Measurements from ENCODE around the gene HDAC1. TPM values are rescaled to one million over a fixed set of nuclear protein-coding genes. Genes with fewer than 3 reads are reported as not detected.

The HDAC1 gene
- total RNA-seq, 2 experiments from 2014 or later, result 56.9 to 61.0 TPM

DNA sequence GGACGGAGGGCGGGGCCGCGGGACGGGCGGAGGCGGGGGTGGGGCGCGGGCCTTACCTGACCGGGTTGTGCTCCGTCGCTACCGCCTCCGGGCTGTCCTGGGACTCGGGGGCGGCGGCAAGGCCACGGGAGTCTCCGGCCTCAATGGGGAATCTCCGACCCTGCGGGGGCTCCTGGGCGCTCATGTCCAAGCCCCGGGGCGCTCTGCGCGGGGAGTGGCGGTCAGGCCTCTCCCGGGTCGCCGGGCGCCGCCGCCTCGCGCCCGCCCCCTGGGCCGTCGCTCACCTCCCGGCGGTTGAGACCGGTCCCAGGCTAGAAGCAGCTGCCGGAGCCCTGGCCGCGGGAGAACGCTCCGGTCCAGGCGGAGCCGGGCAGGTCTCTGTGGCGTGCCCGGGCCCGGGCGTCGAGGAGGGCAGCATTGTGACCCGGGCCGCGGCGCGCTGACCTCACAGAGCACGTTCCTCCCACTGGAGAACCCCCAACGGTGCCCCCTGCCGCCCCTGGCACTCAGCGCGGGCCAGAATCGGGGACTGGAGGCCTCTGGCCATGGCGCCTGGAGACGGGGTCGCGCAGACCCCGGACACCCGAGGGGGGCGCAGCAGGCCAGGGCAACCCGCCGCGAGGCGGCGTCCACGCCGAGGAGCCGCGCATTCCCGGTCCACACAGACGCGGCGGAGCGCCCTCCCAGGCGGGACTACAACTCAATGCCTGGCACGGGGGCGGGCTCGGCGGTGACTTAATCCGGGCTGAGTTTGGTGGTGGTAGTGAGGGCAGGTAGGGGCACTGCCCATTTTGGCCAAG lies 70.0 kb downstream of the HDAC1 start:
- Histone ChIP-seq H3K27ac (ENCODE audit: low read depth in 1 of 2, low read length in 2 of 2) (no peak overlapping the region), H3K27me3 (ENCODE audit: control insufficient read depth in 1 of 2, insufficient read depth in 2 of 2, low read length in 2 of 2) (peaks cover 0 to 3% of the 10 kb centered on the region in 2 experiments), H3K4me1 (ENCODE audit: insufficient read depth, low read length) (peaks cover 31% of the 10 kb centered on the region), H3K36me3 (ENCODE audit: insufficient read depth, low read length) (peaks cover 30% of the 10 kb centered on the region), H3K9me3 (ENCODE audit: control insufficient read depth in 1 of 2, insufficient read depth in 1 of 2, low read length in 2 of 2) (no peaks in the 10 kb centered on the region), H3K4me3 (ENCODE audit: low read length) (no peak overlapping the region)
- intact Hi-C loops (cut with DNase I, micrococcal nuclease), result no loop called here
- ChIA-PET CTCF (interaction anchor here (1.4 kb wide), 1 partner anchor 9 kb away, joined by 3 read pairs; no protein-coding TSS in a partner anchor), POLR2A (interaction anchor here (1.2 kb wide), 2 partner anchors 9 to 11 kb away, joined by 3 to 6 read pairs; no protein-coding TSS in a partner anchor)
- H3K4me1 Mint-ChIP-seq (ENCODE audit: low read depth), result peaks cover 21% of the 10 kb centered on the region
- H3K4me3 Mint-ChIP-seq, result peak overlapping the region; percentile 70
- DNase-seq (peak in 8 of 14 experiments; percentile 21 to 64 (median 42)), ATAC-seq (ENCODE audit: poor library complexity) (peak; percentile 39)
- peak; percentile 43 for TF ChIP-seq CTCF (IDR thresholded peaks at IDR 0.05)
- peaks cover 5% of the 10 kb centered on the region for H3K27me3 Mint-ChIP-seq
- H3K36me3 Mint-ChIP-seq (ENCODE audit: low read depth), result peaks cover 52% of the 10 kb centered on the region
- H3K9me3 Mint-ChIP-seq, result no peaks in the 10 kb centered on the region
- H3K27ac Mint-ChIP-seq, result peak overlapping the region; percentile 59

GRCh38 chr1:32362474-32363313 lies 70.8 kb downstream of the HDAC1 start, which contains the start of the genes FAM229A and TSSK3:
FAM229A (minus strand) TSS chr1:32362485; CDS start chr1:32362091, 394 bp downstream.
TSSK3 (plus strand) TSS chr1:32362539; CDS start chr1:32362702, 163 bp downstream.
- peaks cover 21% of the 10 kb centered on the region for H3K4me1 Mint-ChIP-seq (ENCODE audit: low read depth)
- no peak for DNase-seq
- H3K27me3 ChIP-seq (ENCODE audit: control insufficient read depth in 1 of 2, insufficient read depth in 2 of 2, low read length in 2 of 2), result peaks cover 0 to 3% of the 10 kb centered on the region in 2 experiments
- peaks cover 5% of the 10 kb centered on the region for H3K27me3 Mint-ChIP-seq
- no peak within 1 kb of the TSS for H3K27ac ChIP-seq (ENCODE audit: low read depth in 1 of 2, low read length in 2 of 2)
- POLR2A ChIA-PET, result interaction anchor here (0.6 to 4.3 kb wide), 4 partner anchors 10 to 74 kb away, joined by 4 to 16 read pairs (median 5); partner anchors contain the start of gene MARCKSL1
- H3K9me3 Mint-ChIP-seq, result no peaks in the 10 kb centered on the region
- H3K27ac Mint-ChIP-seq, result peak within 1 kb of the TSS; percentile 59
- peak; percentile 9 for ATAC-seq (ENCODE audit: poor library complexity)
- no peak within 1 kb of the TSS for H3K4me3 ChIP-seq (ENCODE audit: low read length)
- no peak for TF ChIP-seq CTCF (IDR thresholded peaks at IDR 0.05)
- H3K4me1 ChIP-seq (ENCODE audit: insufficient read depth, low read length), result peaks cover 31% of the 10 kb centered on the region
- peaks cover 60% of the 10 kb centered on the region for H3K36me3 Mint-ChIP-seq (ENCODE audit: low read depth)
- CTCF ChIA-PET, result interaction anchor here (0.9 to 1.4 kb wide), 2 partner anchors 10 to 12 kb away, joined by 3 to 4 read pairs; no protein-coding TSS in a partner anchor
- H3K36me3 ChIP-seq (ENCODE audit: insufficient read depth, low read length), result peaks cover 38% of the 10 kb centered on the region
- H3K9me3 ChIP-seq (ENCODE audit: control insufficient read depth in 1 of 2, insufficient read depth in 1 of 2, low read length in 2 of 2), result no peaks in the 10 kb centered on the region
- intact Hi-C loops (cut with DNase I, micrococcal nuclease), result no loop called here
- H3K4me3 Mint-ChIP-seq, result peak within 1 kb of the TSS; percentile 76

DNA sequence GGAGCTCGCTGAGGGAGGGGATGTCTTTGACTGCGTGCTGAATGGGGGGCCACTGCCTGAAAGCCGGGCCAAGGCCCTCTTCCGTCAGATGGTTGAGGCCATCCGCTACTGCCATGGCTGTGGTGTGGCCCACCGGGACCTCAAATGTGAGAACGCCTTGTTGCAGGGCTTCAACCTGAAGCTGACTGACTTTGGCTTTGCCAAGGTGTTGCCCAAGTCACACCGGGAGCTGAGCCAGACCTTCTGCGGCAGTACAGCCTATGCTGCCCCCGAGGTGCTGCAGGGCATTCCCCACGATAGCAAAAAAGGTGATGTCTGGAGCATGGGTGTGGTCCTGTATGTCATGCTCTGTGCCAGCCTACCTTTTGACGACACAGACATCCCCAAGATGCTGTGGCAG lies 71.8 kb downstream of the HDAC1 start:
- Mint-ChIP-seq H3K4me1 (ENCODE audit: low read depth) (peaks cover 21% of the 10 kb centered on the region), H3K27me3 (peaks cover 5% of the 10 kb centered on the region), H3K27ac (peak overlapping the region; percentile 53), H3K9me3 (no peaks in the 10 kb centered on the region), H3K36me3 (ENCODE audit: low read depth) (peaks cover 69% of the 10 kb centered on the region), H3K4me3 (peak overlapping the region; percentile 15)
- TF ChIP-seq CTCF (IDR thresholded peaks at IDR 0.05), result no peak
- ATAC-seq (ENCODE audit: poor library complexity) (no peak), DNase-seq (no peak)
- H3K9me3 ChIP-seq (ENCODE audit: control insufficient read depth in 1 of 2, insufficient read depth in 1 of 2, low read length in 2 of 2), result no peaks in the 10 kb centered on the region
- intact Hi-C loops (cut with DNase I, micrococcal nuclease), result no loop called here
- no peak overlapping the region for H3K27ac ChIP-seq (ENCODE audit: low read depth in 1 of 2, low read length in 2 of 2)
- peaks cover 31% of the 10 kb centered on the region for H3K4me1 ChIP-seq (ENCODE audit: insufficient read depth, low read length)
- peaks cover 49% of the 10 kb centered on the region for H3K36me3 ChIP-seq (ENCODE audit: insufficient read depth, low read length)
- ChIA-PET CTCF (interaction anchor here (1.4 kb wide), 1 partner anchor 11 kb away, joined by 3 read pairs; no protein-coding TSS in a partner anchor), POLR2A (interaction anchor here (1.6 to 4.3 kb wide), 2 partner anchors 24 to 27 kb away, joined by 4 to 16 read pairs; partner anchors contain the start of gene MARCKSL1)
- no peak overlapping the region for H3K4me3 ChIP-seq (ENCODE audit: low read length)
- H3K27me3 ChIP-seq (ENCODE audit: control insufficient read depth in 1 of 2, insufficient read depth in 2 of 2, low read length in 2 of 2), result peaks cover 0 to 3% of the 10 kb centered on the region in 2 experiments
